ENCODE measurements around the gene GPC2. TPM values are rescaled to one million over a fixed set of nuclear protein-coding genes. Genes with fewer than 3 reads are reported as not detected.

Gene GPC2
- total RNA-seq, 1 experiment from 2014 or later, result 0.33 TPM

- Histone ChIP-seq H3K27me3 (no peaks in the 10 kb centered on the region), H3K36me3 (no peaks in the 10 kb centered on the region), H3K9me3 (no peaks in the 10 kb centered on the region), H3K4me3 (peak overlapping the region; percentile 52)
- no peak for DNase-seq
Observed at GRCh38 chr7:100176096-100177044, 811 bp downstream of the GPC2 start.

GRCh38 chr7:100175296-100175935 is 1.8 kb downstream of the GPC2 start:
- Histone ChIP-seq H3K4me3 (no peak overlapping the region), H3K36me3 (no peaks in the 10 kb centered on the region), H3K27me3 (no peaks in the 10 kb centered on the region), H3K9me3 (no peaks in the 10 kb centered on the region)
- DNase-seq, result no peak

GRCh38 chr7:100174582-100174981 is 2.6 kb downstream of the GPC2 start:
- H3K9me3 ChIP-seq, result no peaks in the 10 kb centered on the region
- DNase-seq, result no peak
- H3K27me3 ChIP-seq, result no peaks in the 10 kb centered on the region
- no peaks in the 10 kb centered on the region for H3K36me3 ChIP-seq
- H3K4me3 ChIP-seq, result no peak overlapping the region

- no peak overlapping the region for H3K4me3 ChIP-seq
- no peaks in the 10 kb centered on the region for H3K36me3 ChIP-seq
- H3K9me3 ChIP-seq, result no peaks in the 10 kb centered on the region
- H3K27me3 ChIP-seq, result no peaks in the 10 kb centered on the region
- DNase-seq, result no peak
Observed at GRCh38 chr7:100173806-100174495, 3.2 kb downstream of the GPC2 start.

- Histone ChIP-seq H3K36me3 (no peaks in the 10 kb centered on the region), H3K27me3 (no peaks in the 10 kb centered on the region), H3K9me3 (no peaks in the 10 kb centered on the region), H3K4me3 (no peak overlapping the region)
- no peak for DNase-seq
Observed at GRCh38 chr7:100171840-100172239, 5.3 kb downstream of the GPC2 start.

GRCh38 chr7:100171087-100171681 is 6.0 kb downstream of the GPC2 start:
- Histone ChIP-seq H3K36me3 (no peaks in the 10 kb centered on the region), H3K9me3 (no peaks in the 10 kb centered on the region), H3K4me3 (no peak overlapping the region), H3K27me3 (no peaks in the 10 kb centered on the region)
- DNase-seq, result no peak

GRCh38 chr7:100170101-100170897 is 6.9 kb downstream of the GPC2 start:
- Histone ChIP-seq H3K27me3 (no peaks in the 10 kb centered on the region), H3K36me3 (no peaks in the 10 kb centered on the region), H3K9me3 (no peaks in the 10 kb centered on the region), H3K4me3 (no peak overlapping the region)
- DNase-seq, result no peak

GRCh38 chr7:100169147-100169850 is 7.9 kb downstream of the GPC2 start:
- no peaks in the 10 kb centered on the region for H3K36me3 ChIP-seq
- H3K4me3 ChIP-seq, result no peak overlapping the region
- no peaks in the 10 kb centered on the region for H3K9me3 ChIP-seq
- H3K27me3 ChIP-seq, result no peaks in the 10 kb centered on the region
- no peak for DNase-seq

- H3K4me3 ChIP-seq, result peak overlapping the region; percentile 22
- H3K27me3 ChIP-seq, result no peaks in the 10 kb centered on the region
- H3K36me3 ChIP-seq, result no peaks in the 10 kb centered on the region
- no peaks in the 10 kb centered on the region for H3K9me3 ChIP-seq
- DNase-seq, result no peak
Observed at GRCh38 chr7:100167912-100168323, 9.3 kb downstream of the GPC2 start.

- no peak for DNase-seq
- Histone ChIP-seq H3K9me3 (no peaks in the 10 kb centered on the region), H3K36me3 (no peaks in the 10 kb centered on the region), H3K4me3 (no peak overlapping the region), H3K27me3 (no peaks in the 10 kb centered on the region)
Observed at GRCh38 chr7:100166970-100167911, 9.9 kb downstream of the GPC2 start.

- Histone ChIP-seq H3K9me3 (no peaks in the 10 kb centered on the region), H3K4me3 (no peak overlapping the region), H3K36me3 (no peaks in the 10 kb centered on the region), H3K27me3 (no peaks in the 10 kb centered on the region)
- DNase-seq, result no peak
Observed at GRCh38 chr7:100166317-100166940, 10.8 kb downstream of the GPC2 start.

- no peaks in the 10 kb centered on the region for H3K27me3 ChIP-seq
- H3K9me3 ChIP-seq, result no peaks in the 10 kb centered on the region
- no peak overlapping the region for H3K4me3 ChIP-seq
- no peak for DNase-seq
- H3K36me3 ChIP-seq, result no peaks in the 10 kb centered on the region
Observed at GRCh38 chr7:100163871-100164270, 13.3 kb downstream of the GPC2 start.

- H3K9me3 ChIP-seq, result no peaks in the 10 kb centered on the region
- no peaks in the 10 kb centered on the region for H3K27me3 ChIP-seq
- no peak for DNase-seq
- H3K36me3 ChIP-seq, result no peaks in the 10 kb centered on the region
- no peak overlapping the region for H3K4me3 ChIP-seq
Observed at GRCh38 chr7:100163006-100163531, 14.1 kb downstream of the GPC2 start.

GRCh38 chr7:100160067-100160466 is 17.1 kb downstream of the GPC2 start:
- no peaks in the 10 kb centered on the region for H3K27me3 ChIP-seq
- no peaks in the 10 kb centered on the region for H3K9me3 ChIP-seq
- H3K4me3 ChIP-seq, result no peak overlapping the region
- H3K36me3 ChIP-seq, result peaks cover 4% of the 10 kb centered on the region
- no peak for DNase-seq
